Measurements from ENCODE around the gene RAB43.
"Not testable (repeated sequence)": the region's sequence is repeated elsewhere in the genome, so short reads cannot be mapped to it uniquely, and the experiment has no call there.

Gene RAB43

DNA sequence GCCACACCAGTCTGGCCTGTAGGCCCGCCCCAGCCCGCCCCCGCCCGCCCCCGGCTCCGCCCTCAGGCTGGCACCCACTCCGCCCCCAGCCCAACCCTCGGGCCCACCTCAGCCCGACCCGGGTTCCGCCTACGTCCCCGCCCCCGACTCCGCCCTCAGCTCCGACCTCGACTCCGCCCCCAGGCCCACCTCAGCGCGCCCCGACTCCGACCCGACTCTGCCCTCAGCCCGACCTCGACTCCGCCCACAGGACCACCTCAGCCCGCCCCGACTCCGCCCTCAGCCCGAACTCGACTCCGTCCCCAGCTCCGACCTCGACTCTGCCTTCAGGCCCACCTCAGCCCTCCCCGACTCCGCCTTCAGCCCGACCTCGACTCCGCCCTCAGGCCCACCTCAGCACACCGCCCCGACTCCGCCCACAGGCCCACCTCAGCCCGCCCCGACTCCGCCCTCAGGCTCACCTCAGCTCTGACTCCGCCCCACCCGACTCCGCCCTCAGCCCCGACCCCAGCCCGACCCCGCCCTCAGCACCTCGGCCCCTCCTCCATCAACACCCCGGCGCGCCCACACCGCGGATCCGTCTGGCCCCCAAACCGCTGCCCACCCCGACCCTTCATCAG lies at the start of gene RAB43:
TSS of gene RAB43 (minus strand) at position 13 of the 620 bp plus-strand sequence. CDS start 315 bp downstream, outside the sequence.
- DNase-seq, result peak; percentile 11 to 92 (median 72)

- no peak for DNase-seq
Observed at GRCh38 chr3:129166579-129167332, 45.2 kb upstream of the RAB43 start.

DNA sequence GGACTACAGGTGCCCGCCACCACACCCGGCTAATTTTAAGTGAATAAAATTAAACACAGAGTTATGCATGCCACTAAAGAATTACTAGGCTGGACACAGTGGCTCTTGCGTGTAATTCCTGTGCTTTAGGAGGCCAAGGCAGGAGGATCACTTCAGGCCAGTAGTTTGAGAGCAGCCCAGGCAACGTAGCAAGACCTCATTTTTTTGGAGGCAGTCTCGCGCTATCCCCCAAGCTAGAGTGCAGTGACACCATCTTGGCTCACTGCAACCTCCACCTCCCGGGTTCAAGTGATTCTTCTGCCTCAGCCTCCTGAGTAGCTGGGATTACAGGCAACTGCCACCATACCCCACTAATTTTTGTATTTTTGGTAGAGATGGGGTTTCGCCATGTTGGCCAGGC lies 44.0 kb upstream of the RAB43 start:
- not testable (repeated sequence) for DNase-seq

DNA sequence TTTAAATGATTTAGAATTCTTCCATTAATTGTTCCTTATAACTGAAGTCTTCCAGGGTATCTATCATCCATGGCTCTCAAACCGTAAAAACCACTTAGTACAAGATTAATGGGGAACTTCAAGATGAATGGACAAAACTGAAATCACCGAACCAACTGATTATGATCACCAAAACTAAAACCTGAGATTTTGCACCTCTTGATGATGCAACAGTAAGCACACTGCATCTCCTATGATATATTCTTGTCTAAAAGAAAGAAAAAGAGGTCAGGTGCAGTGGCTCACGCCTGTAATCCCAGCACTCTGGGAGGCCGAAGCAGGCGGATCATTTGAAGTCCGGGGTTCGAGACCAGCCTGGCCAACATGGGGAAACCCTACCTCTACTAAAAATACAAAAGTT lies 42.9 kb upstream of the RAB43 start:
- DNase-seq, result no peak

- no peak for DNase-seq
Observed at GRCh38 chr3:129162729-129163579, 41.4 kb upstream of the RAB43 start.

DNA sequence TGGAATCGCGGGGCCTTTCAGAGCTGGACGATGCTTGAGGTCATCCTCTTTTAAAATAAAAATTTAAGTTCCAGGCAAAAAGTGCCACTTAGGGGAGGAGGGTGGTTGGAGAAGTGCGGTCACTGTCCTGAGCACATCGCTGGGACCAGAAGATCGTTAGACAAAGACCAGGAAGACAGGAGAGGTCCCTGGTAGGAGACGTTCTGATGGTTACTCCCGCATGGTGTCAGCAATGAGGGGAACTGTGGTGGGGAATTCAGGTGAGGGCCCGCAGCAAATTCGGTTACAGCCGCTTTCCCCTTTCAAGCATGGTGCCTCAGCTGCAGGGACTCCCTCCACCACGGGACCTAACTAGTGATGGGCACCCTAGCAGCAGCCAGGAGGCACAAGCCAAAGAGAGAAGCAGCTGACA lies 40.3 kb upstream of the RAB43 start:
- DNase-seq, result peak in 3 of 58 donors; percentile 7 to 17 (median 14)

DNA sequence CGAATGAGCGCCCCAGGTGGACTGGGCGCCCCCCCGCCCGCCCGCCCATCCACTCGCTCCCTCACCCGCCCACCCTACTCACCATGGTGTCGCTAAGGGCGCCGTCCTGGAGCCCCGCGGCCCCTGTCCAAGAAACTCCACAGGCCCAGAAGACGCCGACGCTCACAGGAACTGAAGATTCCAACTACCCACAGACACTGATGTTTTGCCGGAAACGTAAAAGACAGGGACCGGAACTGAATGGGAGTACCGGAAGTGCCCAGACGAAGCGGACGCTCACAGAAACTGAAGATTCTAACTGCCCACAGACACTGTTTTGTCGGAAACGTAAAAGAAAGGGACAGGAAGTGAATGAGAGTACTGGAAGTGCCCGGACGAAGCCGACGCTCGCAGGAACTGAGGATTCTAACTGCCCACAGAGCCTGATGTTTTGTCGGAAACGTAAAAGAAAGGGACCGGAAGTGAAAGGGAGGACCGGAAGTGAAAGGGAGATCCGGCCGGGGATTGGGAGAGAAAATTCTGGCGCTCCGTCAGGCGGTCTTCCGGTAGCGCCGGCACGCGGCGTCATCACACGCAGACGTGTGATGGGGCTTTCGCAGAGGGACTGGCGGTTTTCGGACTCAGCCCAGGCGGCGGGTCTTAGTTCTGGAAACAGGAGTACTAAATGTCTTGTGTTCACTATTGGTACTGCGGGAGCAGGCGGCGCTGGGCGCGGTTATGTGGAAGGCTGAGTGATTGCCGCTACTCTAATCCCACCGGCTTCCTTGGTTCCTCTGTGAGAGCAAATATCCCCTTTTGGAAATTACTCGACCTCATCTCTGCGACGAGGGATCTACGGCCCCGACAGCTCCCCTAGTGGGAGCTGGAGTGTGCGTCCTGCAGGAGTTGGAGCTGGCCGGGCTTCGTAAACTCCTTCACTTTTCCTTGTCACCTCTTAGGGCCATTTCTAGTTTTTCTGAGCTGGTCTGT lies 39.6 kb upstream of the RAB43 start, which contains the start of gene ISY1:
TSS of gene ISY1 (minus strand) at position 173 of the 969 bp plus-strand sequence. CDS start at position 85, 88 bp downstream.
- peak; percentile 67 to 94 (median 86) for DNase-seq

GRCh38 chr3:129144786-129145185 lies 23.2 kb upstream of the RAB43 start:
- DNase-seq, result no peak

DNA sequence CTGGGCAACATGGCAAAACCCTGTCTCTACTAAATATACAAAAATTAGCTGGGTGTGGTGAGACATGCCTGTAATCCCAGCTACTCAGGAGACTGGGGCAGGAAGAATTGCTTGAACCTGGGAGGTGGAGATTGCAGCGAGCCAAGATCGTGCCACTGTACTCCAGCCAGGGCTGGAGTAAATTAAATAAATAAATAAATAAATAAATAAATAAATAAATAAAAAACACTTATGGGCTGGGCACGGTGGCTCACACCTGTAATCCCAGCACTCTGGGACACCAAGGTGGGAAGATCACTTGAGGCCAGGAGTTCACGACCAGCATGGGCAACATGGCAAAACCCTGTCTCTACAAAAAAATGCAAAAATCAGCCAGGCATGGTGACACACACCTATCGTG lies 19.4 kb upstream of the RAB43 start:
- DNase-seq, result not testable (repeated sequence)

DNA sequence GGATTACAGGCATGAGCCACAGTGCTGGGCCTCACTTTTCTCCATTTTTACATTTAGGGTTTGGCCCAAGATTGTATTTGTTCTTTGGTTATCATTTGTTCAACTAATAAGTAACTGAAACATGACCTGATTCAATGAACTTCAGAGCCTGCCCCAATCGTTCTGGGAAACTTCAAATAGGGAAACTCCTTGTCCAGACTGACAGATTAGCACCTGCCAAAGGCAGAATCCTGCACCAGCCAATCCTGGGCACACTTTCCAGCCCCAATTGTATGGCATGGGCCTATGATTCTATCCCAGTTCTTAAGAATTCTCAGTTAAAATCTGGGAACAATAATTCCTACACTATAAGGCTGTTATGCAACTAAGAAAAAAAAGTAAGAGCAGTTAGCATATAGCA lies 18.3 kb upstream of the RAB43 start:
- no peak for DNase-seq

- DNase-seq, result not testable (repeated sequence)
Observed at GRCh38 chr3:129136275-129136674, 14.7 kb upstream of the RAB43 start.

GRCh38 chr3:129132097-129132866 lies 10.7 kb upstream of the RAB43 start:
- peak in 4 of 58 donors; percentile 10 to 36 (median 13) for DNase-seq

DNA sequence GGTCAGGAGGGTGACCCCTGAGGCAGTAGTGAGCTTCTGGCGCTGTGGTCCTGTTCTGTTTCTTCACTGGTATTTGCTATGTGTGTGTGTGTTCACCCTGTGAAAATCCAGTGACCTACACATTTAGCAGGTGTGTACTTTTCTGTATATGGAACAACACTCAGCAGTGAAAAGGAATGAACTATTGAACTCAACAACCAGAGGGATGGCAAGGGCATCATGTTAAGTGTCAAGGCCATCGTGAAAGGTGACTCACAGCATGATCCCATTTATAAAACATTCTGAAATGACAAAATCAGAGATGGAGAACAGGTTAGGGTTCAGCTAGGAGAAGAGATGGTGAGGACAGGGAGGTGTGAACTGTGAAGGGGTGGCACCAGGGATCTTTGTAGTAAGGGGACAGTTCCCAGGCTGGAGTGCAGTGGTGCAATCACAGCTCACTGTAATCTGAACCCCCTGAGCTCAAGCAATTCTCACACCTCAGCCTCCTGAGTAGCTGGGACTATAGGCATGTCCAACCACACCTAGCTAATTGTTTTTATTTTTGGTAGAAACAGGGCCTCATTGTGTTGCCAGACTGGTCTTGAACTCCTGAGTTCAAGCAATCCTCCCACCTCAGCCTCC lies 10.0 kb upstream of the RAB43 start:
- DNase-seq, result no peak

DNA sequence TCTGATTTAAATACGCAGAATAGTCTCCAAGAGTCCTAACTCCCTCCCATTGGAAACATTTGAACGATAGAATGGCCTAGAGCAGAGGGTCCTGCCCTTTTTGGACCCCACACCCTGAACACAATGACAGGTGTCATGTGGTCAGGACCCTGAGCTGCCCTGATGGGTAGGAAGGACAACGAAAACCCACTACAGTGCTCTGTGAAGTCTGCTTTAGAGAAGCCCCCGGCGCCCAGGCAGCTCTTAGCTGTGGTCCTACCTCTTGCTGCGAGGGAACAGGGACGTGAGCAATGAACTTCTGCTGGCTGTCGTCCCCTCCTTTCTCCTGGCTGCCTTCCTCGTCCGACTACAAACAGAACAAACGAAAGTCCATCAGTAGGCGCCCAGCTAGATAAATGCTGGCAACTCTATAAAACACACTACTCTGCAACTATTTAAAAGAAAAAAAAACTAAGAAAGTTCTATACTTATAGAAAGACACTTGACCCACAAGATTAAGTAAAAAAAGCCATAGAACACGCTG lies 8.7 kb upstream of the RAB43 start:
- no peak for DNase-seq

- DNase-seq, result no peak
Observed at GRCh38 chr3:129128357-129129155, 7.0 kb upstream of the RAB43 start.

GRCh38 chr3:129126726-129127280 lies 5.2 kb upstream of the RAB43 start:
- DNase-seq, result no peak

DNA sequence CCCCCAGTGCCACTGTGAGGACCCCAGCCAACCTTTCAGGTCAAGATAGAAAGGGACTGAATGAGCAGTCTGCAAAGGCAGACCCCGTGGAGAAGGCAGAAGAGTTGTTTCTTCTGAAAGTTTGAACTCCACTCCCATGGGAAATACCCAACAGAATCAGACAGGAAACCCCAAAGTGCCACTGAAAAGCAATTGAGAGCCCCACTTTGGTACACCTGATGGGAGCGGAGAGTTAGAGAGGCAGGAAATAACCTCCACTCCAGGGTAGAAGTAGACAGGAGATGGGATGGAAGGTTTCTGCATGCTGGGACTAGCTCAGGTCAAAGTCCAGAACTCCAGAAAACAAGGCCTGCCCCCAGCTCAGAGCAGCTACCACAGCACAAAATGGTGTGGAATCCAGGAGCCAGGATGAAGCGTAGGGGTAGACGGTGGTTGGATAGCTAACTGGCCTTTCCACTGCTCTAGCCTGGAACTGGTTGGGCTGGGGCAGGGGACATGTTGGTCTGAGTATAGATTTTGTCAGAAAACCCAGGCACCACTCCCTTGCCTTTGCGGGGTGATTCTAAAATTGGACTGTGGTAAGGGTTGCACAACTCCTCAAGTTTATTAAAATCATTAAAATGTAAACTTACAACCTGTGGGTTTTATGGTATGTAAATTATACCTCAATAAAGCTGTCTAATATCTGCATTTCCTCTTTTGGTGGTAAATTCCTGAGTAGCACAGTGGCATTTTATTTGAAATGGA lies 1.9 kb upstream of the RAB43 start:
- DNase-seq, result no peak

Measured in anterior cingulate cortex (tissue), 58 donors.